Activated CD8-positive, alpha-beta T cell treated with anti-CD3 and anti-CD28 coated beads for 36 hours (primary cell): ENCODE results near the gene MZB1. TPM values are rescaled to one million over a fixed set of nuclear protein-coding genes. Genes with fewer than 3 reads are reported as not detected.

Source experiments
- ATAC-seq: fragments of 200-7000 bp; cut with Tn5 transposase; one replicate; pipeline ENCODE4 v1.10.0; 2021; ENCODE audit warnings: mild to moderate bottlenecking, moderate library complexity
- CTCF ChIA-PET: fragments of 350-600 bp; sonication (Branson Sonifier 250); formaldehyde crosslinking; loops from one replicate; lab custom pipeline; 2021; ENCODE audit warnings: antibody characterized with exemption; lab: Charles Lee
- POLR2A ChIA-PET: fragments of 350-600 bp; sonication (Branson Sonifier 250); formaldehyde crosslinking; loops from one replicate; lab custom pipeline; 2021; ENCODE audit warnings: antibody characterized with exemption; lab: Charles Lee
- DNase-seq: peaks from one replicate; pipeline ENCODE4 v3.0.0-alpha.2; 2020
- H3K27ac Mint-ChIP-seq: one replicate; pipeline ENCODE4 v1.8.0; 2021; ENCODE audit warnings: mild to moderate bottlenecking, mixed read lengths
- H3K27me3 Mint-ChIP-seq: one replicate; pipeline ENCODE4 v1.8.0; 2021; ENCODE audit warnings: mixed read lengths
- H3K36me3 Mint-ChIP-seq: one replicate; pipeline ENCODE4 v1.8.0; 2021; ENCODE audit warnings: low read depth, mixed read lengths
- H3K4me1 Mint-ChIP-seq: one replicate; pipeline ENCODE4 v1.8.0; 2021; ENCODE audit warnings: low read depth, mixed read lengths
- H3K4me3 Mint-ChIP-seq: one replicate; pipeline ENCODE4 v1.8.0; 2021; ENCODE audit warnings: mild to moderate bottlenecking, moderate library complexity, mixed read lengths
- H3K9me3 Mint-ChIP-seq: one replicate; pipeline ENCODE4 v1.8.0; 2021; ENCODE audit warnings: mixed read lengths
- CTCF ChIP-seq: fragments of 200-600 bp; IDR thresholded peaks from one replicate; pipeline ENCODE4 v1.8.0; 2022; ENCODE audit warnings: antibody characterized with exemption, mild to moderate bottlenecking
- intact Hi-C: fragments of 100-400 bp; cut with micrococcal nuclease; formaldehyde crosslinking; loops from one replicate; pipeline ENCODE4 v1.10.0; 2022
- total RNA-seq, 2 experiments: library from RNA; stranded (reverse); gene quantifications; one replicate each; pipeline ENCODE4 v1.2.3, GENCODE V29; 2021

MZB1 gene
- total RNA-seq, 2 experiments from 2014 or later, result 14.4 to 14.5 TPM

- H3K27me3 Mint-ChIP-seq, result no peaks in the 10 kb centered on the region
- no peaks in the 10 kb centered on the region for H3K9me3 Mint-ChIP-seq
- CTCF ChIA-PET, result interaction anchor here (0.7 to 1.1 kb wide), 2 partner anchors 35 to 63 kb away, joined by 3 read pairs; no protein-coding TSS in a partner anchor
- no peak overlapping the region for H3K4me3 Mint-ChIP-seq
- POLR2A ChIA-PET, result interaction anchor here (0.9 to 4.1 kb wide), 4 partner anchors 26 to 64 kb away, joined by 3 to 49 read pairs (median 8); partner anchors contain the start of gene MZB1
- H3K27ac Mint-ChIP-seq, result no peak overlapping the region
- no peak for TF ChIP-seq CTCF
- H3K36me3 Mint-ChIP-seq, result peaks cover 17% of the 10 kb centered on the region
- intact Hi-C loops, result loop anchor here (2.0 to 5.0 kb wide), 2 partner anchors 43 to 52 kb away; no protein-coding TSS in a partner anchor
- no peak for DNase-seq
- peaks cover 43% of the 10 kb centered on the region for H3K4me1 Mint-ChIP-seq
- no peak for ATAC-seq
Observed at GRCh38 chr5:139340051-139340450, 49.7 kb downstream of the MZB1 start.

Other genes with a start within 250 kb of the MZB1 start
- gene SIL1, start 191.5 kb downstream of the MZB1 start, total RNA-seq, result 10 to 100 TPM; 27.6 to 32.3 TPM
- gene MATR3, start 96.2 kb downstream of the MZB1 start, total RNA-seq, result 100 to 1,000 TPM; 181 to 209 TPM
- 100 to 1,000 TPM; 110 to 113 TPM for gene PAIP2, start 48.1 kb downstream of the MZB1 start, total RNA-seq
- gene SLC23A1, start 6.6 kb downstream of the MZB1 start, total RNA-seq, result under 1 TPM; 0.63 to 0.89 TPM
- 1 to 10 TPM; 3.9 to 4.1 TPM for gene PROB1, start 5.2 kb upstream of the MZB1 start, total RNA-seq
- 1 to 10 TPM; 4.3 to 4.4 TPM for gene SPATA24, start 14.2 kb upstream of the MZB1 start, total RNA-seq
- 10 to 100 TPM; 24.9 to 27.5 TPM for gene DNAJC18, start 49.6 kb upstream of the MZB1 start, total RNA-seq
- under 1 TPM in 1 of 2 experiments, not detected in 1; 0.25 TPM for gene ECSCR, start 72.8 kb upstream of the MZB1 start, total RNA-seq
- under 1 TPM in 1 of 2 experiments, not detected in 1; 0.16 TPM for gene SMIM33, start 81.1 kb upstream of the MZB1 start, total RNA-seq
- 10 to 100 TPM; 43.7 to 46.3 TPM for gene STING1, start 92.8 kb upstream of the MZB1 start, total RNA-seq
- gene UBE2D2, start 171.4 kb upstream of the MZB1 start, total RNA-seq, result 100 to 1,000 TPM; 239 to 253 TPM